Right lobe of liver (tissue), 6 donors: ENCODE data around the gene GPX5. TPM values are rescaled to one million over a fixed set of nuclear protein-coding genes. Genes with fewer than 3 reads are reported as not detected.

Experiments used
- ATAC-seq, 4 donors: fragments of 200-7000 bp; cut with Tn5 transposase; one replicate each; pipeline ENCODE4 v1.9.1; 2020; ENCODE audit warnings: mild to moderate bottlenecking in 4 of 4, moderate library complexity in 4 of 4
- DNase-seq, 3 donors: peaks; one replicate each; pipeline ENCODE4 v3.0.0-alpha.2; 2020
- H3K27ac ChIP-seq, 3 donors: fragments of 200-600 bp; one replicate each; pipeline ENCODE4 v1.8.0; 2022
- H3K27me3 ChIP-seq, 2 donors: fragments of 200-600 bp; one replicate each; pipeline ENCODE4 v1.8.0; 2022
- H3K36me3 ChIP-seq, 4 donors: fragments of 200-600 bp; sonication (generic) in 1 of 4; one replicate each; pipeline versions ENCODE4 v1.5.1 to v1.8.0; 2017 to 2022; ENCODE audit warnings: control low read depth in 1 of 4
- H3K4me1 ChIP-seq, 4 donors: fragments of 200-600 bp; sonication (generic) in 1 of 4; one replicate each; pipeline versions ENCODE4 v1.5.1 to v1.8.0; 2017 to 2022; ENCODE audit warnings: control low read depth in 1 of 4
- H3K4me3 ChIP-seq, 3 donors: fragments of 200-600 bp; one replicate each; pipeline ENCODE4 v1.8.0; 2022
- H3K9me3 ChIP-seq, 4 donors: fragments of 200-600 bp; sonication (generic) in 1 of 4; one replicate each; pipeline versions ENCODE4 v1.5.1 to v1.8.0; 2017 to 2022; ENCODE audit warnings: control low read depth in 1 of 4
- POLR2A ChIP-seq: fragments of 450-650 bp; IDR thresholded peaks from one replicate; pipeline ENCODE4 v1.6.1; 2017; ENCODE audit warnings: antibody characterized with exemption, mild to moderate bottlenecking
- WGBS: methylation state at CpG from one replicate; pipeline ENCODE4 v1.1.6; 2018; ENCODE audit warnings: low coverage, low lambda C conversion rate; ENCODE audit not compliant: insufficient coverage; ENCODE audit errors: missing lambda C conversion rate; 5-methylcytosine and 5-hydroxymethylcytosine counted together
- intact Hi-C, 2 donors: fragments of 100-400 bp; cut with DNase I; formaldehyde crosslinking; loops; one replicate each; pipeline versions ENCODE4 v1.11.2 to v1.14.1; 2022
- total RNA-seq, 6 experiments: library from RNA; depleted of rRNA in 2 of 6; stranded (reverse); fragments of >200 nt in 2 of 6; fragmentation: NEBNext Ultra II Directional in 3 of 6; extraction: Animal tissue kit (Norgen Biotek cat#: 25700) in 3 of 6; gene quantifications; one replicate each; pipeline versions ENCODE4 v1.1.0 to v1.2.4, GENCODE V29; 2016 to 2023
- TF ChIP-seq, protein P1 (sequence below), 4 donors: fragments of 200-600 bp in 3 of 4; fragments of 450-650 bp in 1 of 4; IDR thresholded peaks; one replicate each; pipeline versions ENCODE4 v1.5.1 to v1.8.0; 2016 to 2022; ENCODE audit warnings: antibody characterized with exemption in 4 of 4, mild to moderate bottlenecking in 2 of 4
- donor health status: DM: no; HTN: yes; CAD: no.
- donor health status: DM: no; HTN: no; CAD: no.
- donor health status: DM: no; HTN: no; CAD: no.
- donor health status: DM: no; HTN: yes; CAD: no.
- donor health status: DM: no; HTN: yes; CAD: no.

Gene GPX5
- total RNA-seq, 6 experiments from 2014 or later, result not detected

DNA sequence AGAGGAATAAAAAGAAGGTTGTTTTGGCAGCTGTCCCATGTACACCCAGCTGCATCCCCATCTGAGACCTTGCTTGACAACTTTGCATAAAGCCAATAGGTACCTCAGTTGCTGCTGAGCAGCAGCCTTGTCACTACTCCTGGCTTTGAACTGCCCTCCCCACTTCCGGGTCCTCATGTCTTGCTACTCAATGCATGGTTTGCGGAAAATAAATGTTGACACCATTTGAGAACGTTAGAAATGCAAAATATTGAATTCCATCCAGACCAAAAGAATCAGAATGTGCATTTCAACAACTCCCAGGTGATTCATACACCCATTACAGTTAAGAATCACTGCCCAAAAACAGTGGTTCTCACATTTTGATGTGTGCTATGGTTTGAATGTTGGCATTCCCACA, 32.9 kb downstream of the GPX5 start:
- H3K27ac ChIP-seq, result no peak overlapping the region
- 58% methylated on average over 3 of the region's 3 CpGs for WGBS
- no peaks in the 10 kb centered on the region for H3K9me3 ChIP-seq
- H3K4me3 ChIP-seq, result no peak overlapping the region
- H3K27me3 ChIP-seq, result no peaks in the 10 kb centered on the region
- ATAC-seq, result no peak
- no peaks in the 10 kb centered on the region for H3K36me3 ChIP-seq
- TF ChIP-seq POLR2A, result no peak
- TF ChIP-seq, protein P1, sequence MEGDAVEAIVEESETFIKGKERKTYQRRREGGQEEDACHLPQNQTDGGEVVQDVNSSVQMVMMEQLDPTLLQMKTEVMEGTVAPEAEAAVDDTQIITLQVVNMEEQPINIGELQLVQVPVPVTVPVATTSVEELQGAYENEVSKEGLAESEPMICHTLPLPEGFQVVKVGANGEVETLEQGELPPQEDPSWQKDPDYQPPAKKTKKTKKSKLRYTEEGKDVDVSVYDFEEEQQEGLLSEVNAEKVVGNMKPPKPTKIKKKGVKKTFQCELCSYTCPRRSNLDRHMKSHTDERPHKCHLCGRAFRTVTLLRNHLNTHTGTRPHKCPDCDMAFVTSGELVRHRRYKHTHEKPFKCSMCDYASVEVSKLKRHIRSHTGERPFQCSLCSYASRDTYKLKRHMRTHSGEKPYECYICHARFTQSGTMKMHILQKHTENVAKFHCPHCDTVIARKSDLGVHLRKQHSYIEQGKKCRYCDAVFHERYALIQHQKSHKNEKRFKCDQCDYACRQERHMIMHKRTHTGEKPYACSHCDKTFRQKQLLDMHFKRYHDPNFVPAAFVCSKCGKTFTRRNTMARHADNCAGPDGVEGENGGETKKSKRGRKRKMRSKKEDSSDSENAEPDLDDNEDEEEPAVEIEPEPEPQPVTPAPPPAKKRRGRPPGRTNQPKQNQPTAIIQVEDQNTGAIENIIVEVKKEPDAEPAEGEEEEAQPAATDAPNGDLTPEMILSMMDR (IDR thresholded peaks at IDR 0.05), result no peak
- DNase-seq, result no peak
- peaks cover 0 to 11% (median 5%) of the 10 kb centered on the region in 4 donors for H3K4me1 ChIP-seq
- intact Hi-C loops, result no loop called here

DNA sequence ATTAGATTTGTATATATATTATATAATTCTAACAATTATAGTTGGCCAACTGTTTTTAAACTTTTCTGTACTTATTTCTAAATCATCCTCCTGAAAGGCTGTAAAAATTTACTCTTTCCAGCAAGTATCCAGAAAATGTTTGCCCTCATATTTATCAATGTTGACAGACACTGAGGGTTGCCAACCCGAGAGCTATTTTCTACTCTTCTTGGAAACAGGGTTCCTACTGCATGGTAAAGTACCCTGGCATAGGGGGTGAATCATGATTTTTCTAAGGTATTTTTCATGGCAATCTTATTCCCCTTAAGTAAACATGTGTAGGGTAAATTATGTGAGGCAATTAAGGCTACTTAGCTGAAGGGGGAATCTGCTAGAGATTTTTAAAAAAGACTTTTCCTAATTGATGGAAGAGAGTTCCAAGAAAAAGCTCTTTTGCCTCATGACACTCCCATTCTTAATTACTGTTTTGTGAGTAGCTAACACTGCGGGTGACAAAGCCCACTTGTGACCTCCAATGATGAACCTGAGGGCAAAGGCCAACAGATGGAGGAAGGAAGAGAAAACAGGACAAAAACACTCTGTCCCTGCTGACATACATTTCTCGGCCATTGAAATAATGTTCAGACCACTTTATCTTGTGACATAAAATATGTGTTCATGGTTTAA, 37.9 kb downstream of the GPX5 start:
- peaks cover 0 to 5% (median 0%) of the 10 kb centered on the region in 4 donors for H3K4me1 ChIP-seq
- H3K4me3 ChIP-seq, result no peak overlapping the region
- ATAC-seq (peak; percentile 46 to 78 (median 64)), DNase-seq (no peak)
- H3K27me3 ChIP-seq, result no peaks in the 10 kb centered on the region
- H3K27ac ChIP-seq, result no peak overlapping the region
- no peaks in the 10 kb centered on the region for H3K36me3 ChIP-seq
- 31% methylated on average over 3 of the region's 3 CpGs for WGBS
- no peaks in the 10 kb centered on the region for H3K9me3 ChIP-seq
- intact Hi-C loops, result no loop called here
- TF ChIP-seq POLR2A, result no peak
- TF ChIP-seq, protein P1 (IDR thresholded peaks at IDR 0.05), result no peak

DNA sequence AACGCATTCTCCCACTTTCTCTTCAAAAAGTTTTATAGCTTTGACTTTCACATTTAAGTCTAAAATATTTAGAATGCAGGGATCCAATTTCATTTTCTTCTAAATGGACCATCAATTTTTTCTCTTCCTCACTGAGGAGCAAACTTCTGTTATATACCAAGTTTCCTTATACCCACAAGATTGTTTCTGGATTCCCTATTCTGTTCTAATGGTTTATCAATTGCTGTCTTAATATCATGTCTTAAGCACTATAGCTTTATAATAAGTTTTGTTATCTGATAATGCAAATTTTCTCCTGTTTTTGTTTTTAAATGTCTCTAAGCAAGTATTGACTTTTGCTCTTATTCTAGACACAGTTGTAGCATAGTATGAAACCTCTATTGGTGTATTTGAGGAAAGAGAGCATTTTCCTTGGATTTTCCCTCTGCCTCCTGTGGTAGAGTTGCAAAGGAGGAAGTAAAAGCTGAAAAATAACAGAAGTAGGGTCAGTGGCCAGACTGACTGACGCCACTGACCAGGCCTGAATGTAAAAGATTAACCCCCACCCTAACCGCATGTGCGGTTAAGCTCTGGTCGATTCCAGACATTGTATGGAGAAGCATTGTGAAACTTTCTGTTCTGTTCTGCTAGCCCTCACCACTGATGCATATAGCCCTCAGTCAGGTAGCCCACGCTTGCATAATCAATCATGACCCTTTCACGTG, 40.3 kb downstream of the GPX5 start:
- TF ChIP-seq, protein P1 (IDR thresholded peaks at IDR 0.05), result no peak
- TF ChIP-seq POLR2A, result no peak
- peak overlapping the region in 1 of 3 donors; percentile 56 for H3K27ac ChIP-seq

DNA sequence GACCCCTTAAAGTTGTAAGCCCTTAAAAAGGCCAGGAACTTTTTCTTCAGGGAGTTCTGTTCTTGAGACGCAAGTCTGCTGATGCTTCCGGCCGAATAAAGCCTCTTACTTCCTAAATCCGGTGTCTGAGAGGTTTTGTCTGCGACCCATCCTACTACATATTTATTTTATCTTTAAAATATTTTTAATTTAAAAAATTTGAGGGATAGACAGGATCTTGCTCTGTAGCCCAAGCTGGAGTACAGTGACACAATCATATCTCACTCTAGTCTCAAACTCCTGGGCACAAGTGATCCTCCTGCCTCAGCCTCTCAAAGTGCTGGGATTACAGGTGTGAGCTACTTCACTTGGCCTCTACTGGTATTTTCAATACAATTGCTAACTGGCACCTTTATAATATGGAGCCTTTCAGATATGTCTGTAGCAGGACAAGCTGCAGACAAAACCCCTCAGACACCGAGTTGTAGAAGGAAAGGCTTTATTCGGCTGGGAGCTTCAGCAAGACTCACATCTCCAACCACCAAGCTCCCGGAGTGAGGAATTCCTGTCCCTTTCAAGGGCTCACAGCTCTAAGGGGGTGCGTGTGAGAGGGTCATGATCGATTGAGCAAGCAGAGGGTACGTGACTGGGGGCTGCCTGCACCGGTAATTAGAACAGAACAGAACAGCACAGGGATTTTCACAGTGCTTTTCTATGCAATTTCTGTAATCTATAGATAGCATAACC, 41.0 kb downstream of the GPX5 start:
- WGBS, result 76% methylated on average over 10 of the region's 12 CpGs
- intact Hi-C loops, result no loop called here
- Histone ChIP-seq H3K4me1 (peaks cover 0 to 5% (median 0%) of the 10 kb centered on the region in 4 donors), H3K36me3 (no peaks in the 10 kb centered on the region), H3K4me3 (no peak overlapping the region), H3K9me3 (no peaks in the 10 kb centered on the region), H3K27ac (peak overlapping the region in 1 of 3 donors; percentile 56), H3K27me3 (no peaks in the 10 kb centered on the region)
- ATAC-seq, result peak in 1 of 4 donors; percentile 4
- TF ChIP-seq, protein P1 (IDR thresholded peaks at IDR 0.05), result no peak
- no peak for TF ChIP-seq POLR2A
- no peak for DNase-seq

More for the DNA sequence above, 40.3 kb downstream of the GPX5 start:
- DNase-seq (no peak), ATAC-seq (peak in 2 of 4 donors; percentile 33 to 93)
- Histone ChIP-seq H3K4me1 (peaks cover 0 to 5% (median 0%) of the 10 kb centered on the region in 4 donors), H3K27me3 (no peaks in the 10 kb centered on the region), H3K9me3 (no peaks in the 10 kb centered on the region), H3K36me3 (no peaks in the 10 kb centered on the region), H3K4me3 (no peak overlapping the region)
- intact Hi-C loops, result no loop called here
- WGBS, result 26% methylated on average over 5 of the region's 7 CpGs
